Urinary bladder (tissue), 4 donors: ENCODE data around the gene ZNF879. TPM values are rescaled to one million over a fixed set of nuclear protein-coding genes. Genes with fewer than 3 reads are reported as not detected.

Experiments used
- DNase-seq: peaks from one replicate; pipeline ENCODE4 v3.0.0-alpha.2; 2015; ENCODE audit errors: extremely low spot score
- H3K27ac ChIP-seq: one replicate; pipeline ENCODE4 v1.5.1; 2013; ENCODE audit warnings: low read depth, mild to moderate bottlenecking, moderate library complexity
- H3K36me3 ChIP-seq: one replicate; pipeline ENCODE4 v1.6.1; 2013; ENCODE audit warnings: mild to moderate bottlenecking, moderate library complexity; ENCODE audit not compliant: insufficient read depth
- H3K4me1 ChIP-seq: one replicate; pipeline ENCODE4 v1.6.1; 2013; ENCODE audit warnings: mild to moderate bottlenecking, moderate library complexity; ENCODE audit not compliant: insufficient read depth
- H3K4me3 ChIP-seq: one replicate; pipeline ENCODE4 v1.5.1; 2013; ENCODE audit warnings: low read depth, low read length
- WGBS: extraction: QIAGEN DNeasy Blood & Tissue Kit; methylation state at CpG from one replicate; pipeline ENCODE4 v1.1.7; 2013; 5-methylcytosine and 5-hydroxymethylcytosine counted together
- polyA plus RNA-seq: library from polyadenylated mRNA; stranded (reverse); fragments of 200-250 nt; gene quantifications from one replicate; pipeline ENCODE4 v1.2.3, GENCODE V29; 2013
- total RNA-seq: library from RNA; depleted of rRNA; stranded (reverse); fragments of >200 nt; gene quantifications from one replicate; pipeline ENCODE4 v1.2.3, GENCODE V29; 2014
- donor health status: healthy with polysubstance abuse.
- donor health status: healthy.

The ZNF879 gene
- total and polyA plus RNA-seq, 2 donors = 2.6 to 11.9 TPM

- no peaks in the 10 kb centered on the region for H3K36me3 ChIP-seq
- 70% methylated on average over 3 of the region's 3 CpGs for WGBS
- H3K4me1 ChIP-seq = no peaks in the 10 kb centered on the region
- H3K27ac ChIP-seq = no peak overlapping the region
- no peak overlapping the region for H3K4me3 ChIP-seq
- no peak for DNase-seq
These were observed 31.8 kb downstream of the ZNF879 start for GRCh38 chr5:179055436-179055835.

GRCh38 chr5:179055841-179056240, 32.2 kb downstream of the ZNF879 start:
- H3K36me3 ChIP-seq = no peaks in the 10 kb centered on the region
- WGBS = 72% methylated on average over 9 of the region's 9 CpGs
- H3K27ac ChIP-seq = no peak overlapping the region
- H3K4me3 ChIP-seq = no peak overlapping the region
- DNase-seq = no peak
- H3K4me1 ChIP-seq = no peaks in the 10 kb centered on the region

- peaks cover 3% of the 10 kb centered on the region for H3K36me3 ChIP-seq
- no peaks in the 10 kb centered on the region for H3K4me1 ChIP-seq
- H3K27ac ChIP-seq = peak within 1 kb of the TSS; percentile 44
- WGBS = 1% methylated on average over 81 of the region's 81 CpGs
- peak; percentile 79 for DNase-seq
- H3K4me3 ChIP-seq = peak within 1 kb of the TSS; percentile 84
These were observed 36.8 kb downstream of the ZNF879 start, which contains the start of gene ZNF354C for GRCh38 chr5:179060116-179061008. Gene ZNF354C (plus strand): TSS chr5:179060373. CDS start chr5:179062069, 1,696 bp downstream.

DNA sequence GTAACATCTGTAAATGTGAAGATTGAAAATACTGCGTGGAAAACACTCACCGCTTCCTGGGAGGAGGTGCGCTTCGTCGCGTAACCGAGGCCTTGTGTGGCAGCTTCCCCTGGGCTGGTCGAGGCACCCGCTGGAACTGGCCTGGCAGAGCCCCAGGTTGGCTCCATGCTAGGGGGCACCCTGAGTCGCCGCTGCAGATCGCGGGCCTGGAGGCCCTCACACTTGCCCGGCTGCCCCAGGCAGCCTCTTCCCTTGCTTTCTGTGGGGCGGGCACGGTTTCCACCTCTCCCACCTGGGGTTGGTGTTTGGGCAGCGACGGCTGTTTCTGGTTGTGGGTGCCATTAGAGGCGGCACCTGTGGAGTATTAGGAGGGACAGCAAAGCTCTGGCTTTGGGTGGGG, 37.4 kb downstream of the ZNF879 start:
- H3K27ac ChIP-seq = no peak overlapping the region
- peak overlapping the region; percentile 84 for H3K4me3 ChIP-seq
- WGBS = 76% methylated on average over 19 of the region's 19 CpGs
- no peaks in the 10 kb centered on the region for H3K4me1 ChIP-seq
- H3K36me3 ChIP-seq = peaks cover 3% of the 10 kb centered on the region
- no peak for DNase-seq

DNA sequence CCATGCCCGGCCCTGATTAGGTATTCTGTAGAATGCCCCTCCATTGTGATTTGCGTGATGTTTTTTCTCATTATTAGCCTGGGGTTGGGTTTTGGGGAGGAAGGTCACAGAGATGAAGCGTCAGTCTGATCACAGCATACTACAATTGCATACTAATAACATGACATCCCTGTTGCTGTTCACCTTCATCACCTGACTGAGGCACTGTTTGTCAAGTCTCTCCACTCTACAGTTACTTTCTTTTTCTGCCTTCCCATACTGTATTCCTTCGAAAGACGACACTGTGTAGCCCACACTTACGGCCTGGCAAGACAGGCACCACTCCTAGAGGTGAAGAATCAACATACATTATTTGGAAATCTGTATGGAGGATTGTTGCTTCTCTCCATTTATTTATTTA, 42.1 kb downstream of the ZNF879 start:
- 97% methylated on average over 6 of the region's 6 CpGs for WGBS
- DNase-seq = no peak
- Histone ChIP-seq H3K4me1 (no peaks in the 10 kb centered on the region), H3K4me3 (no peak overlapping the region), H3K36me3 (peaks cover 5% of the 10 kb centered on the region), H3K27ac (no peak overlapping the region)

GRCh38 chr5:179079165-179079987, 55.8 kb downstream of the ZNF879 start:
- Histone ChIP-seq H3K4me3 (no peak overlapping the region), H3K27ac (no peak overlapping the region), H3K4me1 (no peaks in the 10 kb centered on the region), H3K36me3 (peaks cover 22% of the 10 kb centered on the region)
- no peak for DNase-seq
- 98% methylated on average over 11 of the region's 11 CpGs for WGBS

GRCh38 chr5:179080724-179081123, 57.1 kb downstream of the ZNF879 start:
- WGBS = 96% methylated on average over 4 of the region's 4 CpGs

More at GRCh38 chr5:179080724-179081123, 57.1 kb downstream of the ZNF879 start:
- H3K4me1 ChIP-seq = no peaks in the 10 kb centered on the region
- no peak for DNase-seq
- H3K36me3 ChIP-seq = peaks cover 22% of the 10 kb centered on the region
- no peak overlapping the region for H3K27ac ChIP-seq
- no peak overlapping the region for H3K4me3 ChIP-seq

Other genes starting within 250 kb of the ZNF879 start
- gene ZNF354B, start 163.9 kb upstream of the ZNF879 start, total RNA-seq = 34.5 TPM
- 11.2 TPM for gene ZNF354B, start 163.9 kb upstream of the ZNF879 start, polyA plus RNA-seq
- gene ZFP2, start 127.9 kb upstream of the ZNF879 start, total RNA-seq = 5.8 TPM
- 1.8 TPM for gene ZFP2, start 127.9 kb upstream of the ZNF879 start, polyA plus RNA-seq
- 10.6 TPM for gene ZNF454, start 82.6 kb upstream of the ZNF879 start, total RNA-seq
- gene ZNF454, start 82.6 kb upstream of the ZNF879 start, polyA plus RNA-seq = 1.7 TPM
- gene GRM6, start 28.5 kb upstream of the ZNF879 start, total RNA-seq = not detected
- not detected for gene GRM6, start 28.5 kb upstream of the ZNF879 start, polyA plus RNA-seq
- 28.9 TPM for gene ZNF354C, start 36.6 kb downstream of the ZNF879 start, total RNA-seq
- 4.0 TPM for gene ZNF354C, start 36.6 kb downstream of the ZNF879 start, polyA plus RNA-seq